NCI-H510A treated with DMSO at 0.1 percent for 48 hours (cell line): ENCODE results near the gene BASP1.
"Not testable (repeated sequence)": the region's sequence is repeated elsewhere in the genome, so short reads cannot be mapped to it uniquely, and the experiment has no call there.

Experiments used
- DNase-seq: peaks from one replicate; lab custom pipeline; 2025; lab: John Stamatoyannopoulos, UW

Gene BASP1

GRCh38 chr5:17256171-17256570, 38.7 kb downstream of the BASP1 start:
- DNase-seq, result no peak

GRCh38 chr5:17256839-17257238, 39.4 kb downstream of the BASP1 start:
- no peak for DNase-seq

- DNase-seq, result no peak
Measured at GRCh38 chr5:17257705-17258273, 40.4 kb downstream of the BASP1 start.

- DNase-seq, result no peak
Measured at GRCh38 chr5:17258431-17258830, 41.0 kb downstream of the BASP1 start.

- not testable (repeated sequence) for DNase-seq
Measured at GRCh38 chr5:17259012-17259411, 41.6 kb downstream of the BASP1 start.

GRCh38 chr5:17259630-17260257, 42.3 kb downstream of the BASP1 start:
- no peak for DNase-seq

- no peak for DNase-seq
Measured at GRCh38 chr5:17260549-17260948, 43.1 kb downstream of the BASP1 start.

- no peak for DNase-seq
Measured at GRCh38 chr5:17261075-17261474, 43.6 kb downstream of the BASP1 start.

- DNase-seq, result no peak
Measured at GRCh38 chr5:17265041-17265440, 47.6 kb downstream of the BASP1 start.

GRCh38 chr5:17267106-17267505, 49.7 kb downstream of the BASP1 start:
- no peak for DNase-seq

GRCh38 chr5:17269201-17269600, 51.8 kb downstream of the BASP1 start:
- no peak for DNase-seq

GRCh38 chr5:17272111-17272510, 54.7 kb downstream of the BASP1 start:
- no peak for DNase-seq

GRCh38 chr5:17275289-17276158, 58.1 kb downstream of the BASP1 start:
- no peak for DNase-seq

GRCh38 chr5:17276445-17276844, 59.0 kb downstream of the BASP1 start:
- no peak for DNase-seq

GRCh38 chr5:17277907-17278306, 60.5 kb downstream of the BASP1 start:
- DNase-seq, result no peak

- no peak for DNase-seq
Measured at GRCh38 chr5:17278931-17279330, 61.5 kb downstream of the BASP1 start.

GRCh38 chr5:17279487-17279886, 62.1 kb downstream of the BASP1 start:
- DNase-seq, result no peak

GRCh38 chr5:17282283-17283120, 65.1 kb downstream of the BASP1 start:
- no peak for DNase-seq

GRCh38 chr5:17283121-17283415, 65.6 kb downstream of the BASP1 start:
- DNase-seq, result no peak

GRCh38 chr5:17287501-17288155, 70.2 kb downstream of the BASP1 start:
- DNase-seq, result no peak

- no peak for DNase-seq
Measured at GRCh38 chr5:17288570-17288969, 71.1 kb downstream of the BASP1 start.
